CD4-positive, alpha-beta T cell treated with Interleukin-4 for 4 hours (primary cell): ENCODE measurements around the gene CFAP210.

ENCODE experiments used
- DNase-seq: peaks from one replicate; pipeline ENCODE4 v3.0.0-alpha.2; 2020

The CFAP210 gene

GRCh38 chr2:169694113-169694893, at the start of gene CFAP210, which contains the start of gene PHOSPHO2:
CFAP210 (minus strand) TSS chr2:169694405; CDS start chr2:169694327, 78 bp downstream.
PHOSPHO2 (plus strand) TSS chr2:169694469; CDS start chr2:169700972, 6,503 bp downstream.
- peak; percentile 98 for DNase-seq

- DNase-seq = no peak
Measured at GRCh38 chr2:169743549-169743948, 49.3 kb upstream of the CFAP210 start.

- DNase-seq = no peak
Measured at GRCh38 chr2:169739351-169739750, 45.1 kb upstream of the CFAP210 start.

- DNase-seq = no peak
Measured at GRCh38 chr2:169738566-169739229, 44.5 kb upstream of the CFAP210 start.

GRCh38 chr2:169736902-169737301, 42.7 kb upstream of the CFAP210 start:
- DNase-seq = no peak

- DNase-seq = no peak
Measured at GRCh38 chr2:169735623-169736022, 41.4 kb upstream of the CFAP210 start.

- DNase-seq = no peak
Measured at GRCh38 chr2:169734169-169734847, 40.1 kb upstream of the CFAP210 start.

- no peak for DNase-seq
Measured at GRCh38 chr2:169732583-169733358, 38.6 kb upstream of the CFAP210 start.

GRCh38 chr2:169732075-169732474, 37.9 kb upstream of the CFAP210 start:
- DNase-seq = no peak

GRCh38 chr2:169729274-169729605, 35.0 kb upstream of the CFAP210 start:
- DNase-seq = no peak

GRCh38 chr2:169727065-169727464, 32.9 kb upstream of the CFAP210 start:
- no peak for DNase-seq

GRCh38 chr2:169721016-169721415, 26.8 kb upstream of the CFAP210 start:
- DNase-seq = no peak

GRCh38 chr2:169718930-169719504, 24.8 kb upstream of the CFAP210 start:
- no peak for DNase-seq

- DNase-seq = no peak
Measured at GRCh38 chr2:169717691-169718063, 23.5 kb upstream of the CFAP210 start.

GRCh38 chr2:169716938-169717690, 22.9 kb upstream of the CFAP210 start:
- DNase-seq = no peak

- DNase-seq = no peak
Measured at GRCh38 chr2:169716238-169716886, 22.2 kb upstream of the CFAP210 start.

- no peak for DNase-seq
Measured at GRCh38 chr2:169715379-169716237, 21.4 kb upstream of the CFAP210 start.

GRCh38 chr2:169714699-169715098, 20.5 kb upstream of the CFAP210 start:
- no peak for DNase-seq

GRCh38 chr2:169713331-169713730, 19.1 kb upstream of the CFAP210 start:
- no peak for DNase-seq

- DNase-seq = no peak
Measured at GRCh38 chr2:169712791-169713227, 18.6 kb upstream of the CFAP210 start.
